Liver (tissue), 3 donors: ENCODE data around the gene SLC25A39.

Experiments
- ATF3 ChIP-seq: IDR thresholded peaks from 2 replicates; pipeline ENCODE4 v1.6.1; 2016; ENCODE audit warnings: antibody characterized with exemption
- CTCF ChIP-seq: fragments of 150-350 bp; IDR thresholded peaks from 2 replicates; pipeline ENCODE4 v1.5.1; 2017; ENCODE audit warnings: improper control_type of control experiment, low read depth, low read length; ENCODE audit not compliant: missing input control
- EGR1 ChIP-seq, 2 donors: IDR thresholded peaks; 2 replicates each; pipeline ENCODE4 v1.6.1; 2016 to 2018; ENCODE audit warnings: antibody characterized with exemption in 2 of 2, low read depth in 2 of 2
- GABPA ChIP-seq, 2 donors: IDR thresholded peaks in 1 of 2; conservative IDR thresholded peaks in 1 of 2; 2 replicates each; pipeline ENCODE4 v1.6.1; 2016; ENCODE audit warnings: antibody characterized with exemption in 2 of 2, mild to moderate bottlenecking in 1 of 2, moderate library complexity in 1 of 2
- HNF4A ChIP-seq, 2 donors: conservative IDR thresholded peaks; 2 replicates each; pipeline ENCODE4 v1.6.1; 2016; ENCODE audit warnings: antibody characterized with exemption in 2 of 2, mild to moderate bottlenecking in 2 of 2
- MAX ChIP-seq: IDR thresholded peaks from 2 replicates; pipeline ENCODE4 v1.6.1; 2016; ENCODE audit warnings: antibody characterized with exemption
- RAD21 ChIP-seq, 2 donors: IDR thresholded peaks; 2 replicates each; pipeline ENCODE4 v1.6.1; 2016; ENCODE audit warnings: antibody characterized with exemption in 2 of 2, mild to moderate bottlenecking in 2 of 2
- REST ChIP-seq: IDR thresholded peaks from 2 replicates; pipeline ENCODE4 v1.6.1; 2016; ENCODE audit warnings: antibody characterized with exemption, mild to moderate bottlenecking
- SP1 ChIP-seq: IDR thresholded peaks from 2 replicates; pipeline ENCODE4 v1.6.1; 2018; ENCODE audit warnings: antibody characterized with exemption, mild to moderate bottlenecking
- TAF1 ChIP-seq: conservative IDR thresholded peaks from 2 replicates; pipeline ENCODE4 v1.6.1; 2016; ENCODE audit warnings: antibody characterized with exemption, mild to moderate bottlenecking
- YY1 ChIP-seq: IDR thresholded peaks from 2 replicates; pipeline ENCODE4 v1.6.1; 2016; ENCODE audit warnings: antibody characterized with exemption, mild to moderate bottlenecking
- donor health status: healthy.
- donor health status: healthy.

GRCh38 chr17:44338702-44339101 lies 14.1 kb upstream of the SLC25A39 start:
- TF ChIP-seq REST (no peak), CTCF (no peak), GABPA (IDR thresholded peaks at IDR 0.05 in 1 of 2, conservative IDR thresholded peaks at IDR 0.05 in 1 of 2) (no peak), EGR1 (IDR thresholded peaks at IDR 0.05; ENCODE audit: low read depth in 2 of 2) (no peak), RAD21 (IDR thresholded peaks at IDR 0.05) (no peak), MAX (no peak), SP1 (no peak), YY1 (no peak), TAF1 (no peak), HNF4A (conservative IDR thresholded peaks at IDR 0.05) (no peak), ATF3 (no peak)
